ENCODE measurements around the gene RASGRF2. TPM values are rescaled to one million over a fixed set of nuclear protein-coding genes. Genes with fewer than 3 reads are reported as not detected.
A peak's percentile ranks its signal among the peaks of the same experiment; 100 is the strongest.

RASGRF2 gene
- total RNA-seq, 4 donors from 2014 or later: 19.5 to 45.3 (median 34.6) TPM

DNA sequence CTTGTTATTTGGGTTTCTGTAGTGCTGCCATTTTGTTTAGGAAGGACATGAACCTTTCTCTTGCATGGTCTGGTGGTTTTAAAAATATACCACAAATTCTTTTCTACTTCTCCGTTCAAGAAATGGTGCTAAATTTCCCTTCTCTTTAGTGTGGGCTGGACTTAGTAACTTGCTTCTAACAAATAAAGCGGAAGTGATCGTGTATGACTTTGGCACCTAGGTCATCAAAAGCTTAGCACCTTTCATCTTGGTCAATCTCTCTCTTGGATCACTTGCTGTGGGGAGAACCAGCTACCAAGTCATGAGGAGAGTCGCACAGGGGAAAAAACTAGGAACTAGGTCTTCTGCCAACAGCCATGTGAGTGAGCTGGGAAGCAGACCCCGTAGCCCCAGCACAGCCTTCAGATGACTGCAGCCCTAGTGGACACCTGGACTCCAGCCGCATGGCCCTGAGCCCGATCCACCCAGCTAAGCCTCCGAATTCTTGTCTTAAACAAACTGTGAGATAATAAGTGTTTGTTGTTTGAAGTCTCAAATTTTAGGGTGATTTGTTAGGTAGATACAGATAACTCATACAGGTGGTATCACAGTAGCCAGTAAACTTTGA, 185.3 kb downstream of the RASGRF2 start:
- 78 to 84% methylated on average over 8 of the region's 8 CpGs for WGBS, 2 donors
- no peak overlapping the region for H3K27ac ChIP-seq
- peaks cover 0 to 29% (median 0%) of the 10 kb centered on the region in 4 donors for H3K4me1 ChIP-seq
- no peaks in the 10 kb centered on the region for H3K27me3 ChIP-seq
- no peak for DNase-seq (ENCODE audit: low spot score in 2 of 2)
- no peak for TF ChIP-seq POLR2A (IDR thresholded peaks at IDR 0.05)
- TF ChIP-seq, protein P1, sequence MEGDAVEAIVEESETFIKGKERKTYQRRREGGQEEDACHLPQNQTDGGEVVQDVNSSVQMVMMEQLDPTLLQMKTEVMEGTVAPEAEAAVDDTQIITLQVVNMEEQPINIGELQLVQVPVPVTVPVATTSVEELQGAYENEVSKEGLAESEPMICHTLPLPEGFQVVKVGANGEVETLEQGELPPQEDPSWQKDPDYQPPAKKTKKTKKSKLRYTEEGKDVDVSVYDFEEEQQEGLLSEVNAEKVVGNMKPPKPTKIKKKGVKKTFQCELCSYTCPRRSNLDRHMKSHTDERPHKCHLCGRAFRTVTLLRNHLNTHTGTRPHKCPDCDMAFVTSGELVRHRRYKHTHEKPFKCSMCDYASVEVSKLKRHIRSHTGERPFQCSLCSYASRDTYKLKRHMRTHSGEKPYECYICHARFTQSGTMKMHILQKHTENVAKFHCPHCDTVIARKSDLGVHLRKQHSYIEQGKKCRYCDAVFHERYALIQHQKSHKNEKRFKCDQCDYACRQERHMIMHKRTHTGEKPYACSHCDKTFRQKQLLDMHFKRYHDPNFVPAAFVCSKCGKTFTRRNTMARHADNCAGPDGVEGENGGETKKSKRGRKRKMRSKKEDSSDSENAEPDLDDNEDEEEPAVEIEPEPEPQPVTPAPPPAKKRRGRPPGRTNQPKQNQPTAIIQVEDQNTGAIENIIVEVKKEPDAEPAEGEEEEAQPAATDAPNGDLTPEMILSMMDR (IDR thresholded peaks at IDR 0.05): no peak
- TF ChIP-seq EP300 (IDR thresholded peaks at IDR 0.05): no peak
- H3K4me3 ChIP-seq: no peak overlapping the region
- no peaks in the 10 kb centered on the region for H3K9me3 ChIP-seq
- H3K36me3 ChIP-seq: no peaks in the 10 kb centered on the region

DNA sequence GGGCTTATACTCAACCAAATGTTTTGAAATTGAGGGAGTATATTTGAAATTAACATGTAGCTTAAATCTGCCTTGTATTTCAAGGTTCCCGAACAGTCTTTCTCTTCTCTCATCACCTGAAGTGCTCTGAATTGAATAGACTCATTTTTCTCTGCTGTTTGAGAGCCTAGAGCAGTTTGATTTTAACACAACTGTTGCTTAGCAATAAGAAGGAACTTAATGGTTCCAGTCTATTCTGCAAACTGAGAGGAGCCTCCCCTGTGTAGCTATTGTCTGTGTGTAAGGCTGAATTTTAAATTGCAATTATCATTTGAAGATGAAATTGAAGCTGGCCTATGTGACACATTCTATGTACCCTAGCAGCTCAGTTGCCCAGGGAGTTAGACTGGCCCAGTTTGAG, 185.9 kb downstream of the RASGRF2 start:
- TF ChIP-seq POLR2A (IDR thresholded peaks at IDR 0.05) (no peak), EP300 (IDR thresholded peaks at IDR 0.05) (no peak)
- TF ChIP-seq, protein P1 (IDR thresholded peaks at IDR 0.05): no peak
- WGBS, 2 donors: 65 to 75% methylated on average over 1 of the region's 1 CpG

DNA sequence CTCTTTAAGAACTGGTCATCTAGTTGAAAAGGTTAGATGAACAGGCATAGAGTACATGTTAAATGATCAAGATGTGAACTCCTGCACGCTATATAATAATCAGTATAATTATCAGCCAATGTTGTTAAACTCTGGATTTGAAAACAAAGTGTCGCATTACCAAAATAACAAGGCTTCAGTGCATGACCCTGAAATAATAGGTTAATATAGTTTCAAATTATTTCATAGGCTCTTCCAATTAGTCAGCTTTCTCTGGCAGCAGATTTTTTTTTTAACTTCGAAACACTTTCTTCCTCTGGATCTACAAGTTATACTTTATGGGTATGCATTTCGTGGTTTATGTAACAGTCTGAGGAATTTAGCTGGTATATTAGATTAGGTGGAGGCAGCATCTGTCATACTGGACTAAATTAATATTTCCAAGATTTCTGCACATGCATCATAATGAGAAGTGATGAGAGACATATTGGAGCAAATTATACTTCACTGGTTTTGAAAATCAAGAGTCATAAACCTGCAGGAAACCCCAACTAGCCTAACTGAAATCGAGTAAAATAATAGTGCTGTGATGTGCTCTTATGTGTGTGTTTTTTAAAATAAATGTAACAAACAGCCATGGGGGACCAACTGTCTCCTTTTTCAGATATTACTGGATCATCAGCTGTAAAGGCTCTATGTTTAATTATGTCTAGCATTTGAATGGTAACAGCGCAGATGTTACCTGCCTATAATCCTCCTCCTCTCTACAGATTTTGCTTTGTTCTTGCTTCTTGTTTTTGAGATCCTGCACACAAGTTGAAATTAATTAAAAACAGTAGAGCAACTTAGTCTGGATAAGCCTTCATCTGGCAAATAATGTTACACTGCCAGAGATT, 187.1 kb downstream of the RASGRF2 start:
- TF ChIP-seq, protein P1 (IDR thresholded peaks at IDR 0.05): no peak
- 54 to 68% methylated on average over 6 of the region's 6 CpGs for WGBS, 2 donors

More for the DNA sequence above, 185.9 kb downstream of the RASGRF2 start:
- peak overlapping the region in 1 of 4 donors; percentile 3 for H3K27ac ChIP-seq
- H3K36me3 ChIP-seq: no peaks in the 10 kb centered on the region
- no peaks in the 10 kb centered on the region for H3K27me3 ChIP-seq
- H3K4me1 ChIP-seq: peaks cover 0 to 23% (median 0%) of the 10 kb centered on the region in 4 donors
- DNase-seq (ENCODE audit: low spot score in 2 of 2): no peak
- no peaks in the 10 kb centered on the region for H3K9me3 ChIP-seq
- no peak overlapping the region for H3K4me3 ChIP-seq

DNA sequence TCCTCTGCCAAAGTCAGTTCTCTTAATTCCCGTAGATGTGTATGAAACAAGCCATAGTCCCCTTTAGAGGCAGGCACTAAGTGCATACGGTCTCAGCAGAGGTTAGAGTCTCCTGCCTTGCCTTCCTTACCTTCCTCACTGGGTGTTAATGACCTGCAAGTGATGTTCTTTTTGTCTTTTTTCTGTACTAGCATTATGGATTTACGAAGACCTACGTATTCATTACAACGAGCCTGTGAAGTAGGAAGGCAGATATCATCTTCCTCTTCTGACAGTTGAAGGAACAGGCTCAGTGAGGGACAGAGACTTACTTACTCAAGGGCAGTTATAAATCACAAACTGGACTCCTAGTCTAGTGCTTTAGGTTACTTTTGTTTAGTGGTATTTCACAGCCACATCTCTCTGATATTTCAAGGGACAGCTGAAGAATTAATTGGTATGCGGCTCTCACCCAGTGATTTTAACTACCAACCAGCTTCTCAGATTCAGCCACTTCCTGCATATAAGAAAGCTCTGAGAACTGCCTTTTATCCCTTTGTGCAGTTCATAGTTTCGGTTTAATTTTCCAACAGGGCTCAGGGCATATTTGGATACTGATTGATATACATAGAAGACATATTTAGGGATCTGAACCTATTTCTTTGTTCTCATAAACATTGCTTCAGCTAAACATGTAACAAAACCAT, 187.9 kb downstream of the RASGRF2 start:
- 61 to 64% methylated on average over 7 of the region's 7 CpGs for WGBS, 2 donors
- Histone ChIP-seq H3K36me3 (no peaks in the 10 kb centered on the region), H3K4me3 (no peak overlapping the region), H3K27me3 (no peaks in the 10 kb centered on the region), H3K4me1 (peaks cover 0 to 4% (median 0%) of the 10 kb centered on the region in 4 donors), H3K9me3 (no peaks in the 10 kb centered on the region), H3K27ac (no peak overlapping the region)
- no peak for DNase-seq (ENCODE audit: low spot score in 2 of 2)
- TF ChIP-seq POLR2A (IDR thresholded peaks at IDR 0.05): no peak
- TF ChIP-seq EP300 (IDR thresholded peaks at IDR 0.05): no peak
- TF ChIP-seq, protein P1 (IDR thresholded peaks at IDR 0.05): no peak

More for the DNA sequence above, 187.1 kb downstream of the RASGRF2 start:
- H3K4me1 ChIP-seq: peaks cover 0 to 12% (median 0%) of the 10 kb centered on the region in 4 donors
- no peak overlapping the region for H3K27ac ChIP-seq
- H3K27me3 ChIP-seq: no peaks in the 10 kb centered on the region
- no peaks in the 10 kb centered on the region for H3K9me3 ChIP-seq
- H3K4me3 ChIP-seq: no peak overlapping the region
- no peak for DNase-seq (ENCODE audit: low spot score in 2 of 2)
- no peaks in the 10 kb centered on the region for H3K36me3 ChIP-seq
